ENCODE data around the gene CLEC4C. TPM values are rescaled to one million over a fixed set of nuclear protein-coding genes. Genes with fewer than 3 reads are reported as not detected.

The CLEC4C gene
- total and polyA plus RNA-seq, 2 experiments from 2014 or later = not detected

- H3K4me3 ChIP-seq = no peak overlapping the region
- H3K4me1 ChIP-seq (ENCODE audit: insufficient read depth) = peaks cover 11% of the 10 kb centered on the region
- TF ChIP-seq JUNB (IDR thresholded peaks at IDR 0.05; ENCODE audit: unreplicated experiment) (no peak), CREB1 (CRISPR knock-in tag; IDR thresholded peaks at IDR 0.05; ENCODE audit: low read depth) (no peak), EZH2 (IDR thresholded peaks at IDR 0.05; ENCODE audit: low read depth, unreplicated experiment) (no peak), NANOG (IDR thresholded peaks at IDR 0.05; ENCODE audit: borderline replicate concordance) (no peak), POLR2AphosphoS5 (IDR thresholded peaks at IDR 0.05; ENCODE audit: low read depth) (no peak), ZNF331 (CRISPR knock-in tag; IDR thresholded peaks at IDR 0.05; ENCODE audit: low read depth) (no peak), CTCF (conservative IDR thresholded peaks at IDR 0.05; ENCODE audit: low read depth in 2 of 2) (no peak), ZNF114 (CRISPR knock-in tag; IDR thresholded peaks at IDR 0.05) (no peak)
- TF ChIP-seq, protein P1, sequence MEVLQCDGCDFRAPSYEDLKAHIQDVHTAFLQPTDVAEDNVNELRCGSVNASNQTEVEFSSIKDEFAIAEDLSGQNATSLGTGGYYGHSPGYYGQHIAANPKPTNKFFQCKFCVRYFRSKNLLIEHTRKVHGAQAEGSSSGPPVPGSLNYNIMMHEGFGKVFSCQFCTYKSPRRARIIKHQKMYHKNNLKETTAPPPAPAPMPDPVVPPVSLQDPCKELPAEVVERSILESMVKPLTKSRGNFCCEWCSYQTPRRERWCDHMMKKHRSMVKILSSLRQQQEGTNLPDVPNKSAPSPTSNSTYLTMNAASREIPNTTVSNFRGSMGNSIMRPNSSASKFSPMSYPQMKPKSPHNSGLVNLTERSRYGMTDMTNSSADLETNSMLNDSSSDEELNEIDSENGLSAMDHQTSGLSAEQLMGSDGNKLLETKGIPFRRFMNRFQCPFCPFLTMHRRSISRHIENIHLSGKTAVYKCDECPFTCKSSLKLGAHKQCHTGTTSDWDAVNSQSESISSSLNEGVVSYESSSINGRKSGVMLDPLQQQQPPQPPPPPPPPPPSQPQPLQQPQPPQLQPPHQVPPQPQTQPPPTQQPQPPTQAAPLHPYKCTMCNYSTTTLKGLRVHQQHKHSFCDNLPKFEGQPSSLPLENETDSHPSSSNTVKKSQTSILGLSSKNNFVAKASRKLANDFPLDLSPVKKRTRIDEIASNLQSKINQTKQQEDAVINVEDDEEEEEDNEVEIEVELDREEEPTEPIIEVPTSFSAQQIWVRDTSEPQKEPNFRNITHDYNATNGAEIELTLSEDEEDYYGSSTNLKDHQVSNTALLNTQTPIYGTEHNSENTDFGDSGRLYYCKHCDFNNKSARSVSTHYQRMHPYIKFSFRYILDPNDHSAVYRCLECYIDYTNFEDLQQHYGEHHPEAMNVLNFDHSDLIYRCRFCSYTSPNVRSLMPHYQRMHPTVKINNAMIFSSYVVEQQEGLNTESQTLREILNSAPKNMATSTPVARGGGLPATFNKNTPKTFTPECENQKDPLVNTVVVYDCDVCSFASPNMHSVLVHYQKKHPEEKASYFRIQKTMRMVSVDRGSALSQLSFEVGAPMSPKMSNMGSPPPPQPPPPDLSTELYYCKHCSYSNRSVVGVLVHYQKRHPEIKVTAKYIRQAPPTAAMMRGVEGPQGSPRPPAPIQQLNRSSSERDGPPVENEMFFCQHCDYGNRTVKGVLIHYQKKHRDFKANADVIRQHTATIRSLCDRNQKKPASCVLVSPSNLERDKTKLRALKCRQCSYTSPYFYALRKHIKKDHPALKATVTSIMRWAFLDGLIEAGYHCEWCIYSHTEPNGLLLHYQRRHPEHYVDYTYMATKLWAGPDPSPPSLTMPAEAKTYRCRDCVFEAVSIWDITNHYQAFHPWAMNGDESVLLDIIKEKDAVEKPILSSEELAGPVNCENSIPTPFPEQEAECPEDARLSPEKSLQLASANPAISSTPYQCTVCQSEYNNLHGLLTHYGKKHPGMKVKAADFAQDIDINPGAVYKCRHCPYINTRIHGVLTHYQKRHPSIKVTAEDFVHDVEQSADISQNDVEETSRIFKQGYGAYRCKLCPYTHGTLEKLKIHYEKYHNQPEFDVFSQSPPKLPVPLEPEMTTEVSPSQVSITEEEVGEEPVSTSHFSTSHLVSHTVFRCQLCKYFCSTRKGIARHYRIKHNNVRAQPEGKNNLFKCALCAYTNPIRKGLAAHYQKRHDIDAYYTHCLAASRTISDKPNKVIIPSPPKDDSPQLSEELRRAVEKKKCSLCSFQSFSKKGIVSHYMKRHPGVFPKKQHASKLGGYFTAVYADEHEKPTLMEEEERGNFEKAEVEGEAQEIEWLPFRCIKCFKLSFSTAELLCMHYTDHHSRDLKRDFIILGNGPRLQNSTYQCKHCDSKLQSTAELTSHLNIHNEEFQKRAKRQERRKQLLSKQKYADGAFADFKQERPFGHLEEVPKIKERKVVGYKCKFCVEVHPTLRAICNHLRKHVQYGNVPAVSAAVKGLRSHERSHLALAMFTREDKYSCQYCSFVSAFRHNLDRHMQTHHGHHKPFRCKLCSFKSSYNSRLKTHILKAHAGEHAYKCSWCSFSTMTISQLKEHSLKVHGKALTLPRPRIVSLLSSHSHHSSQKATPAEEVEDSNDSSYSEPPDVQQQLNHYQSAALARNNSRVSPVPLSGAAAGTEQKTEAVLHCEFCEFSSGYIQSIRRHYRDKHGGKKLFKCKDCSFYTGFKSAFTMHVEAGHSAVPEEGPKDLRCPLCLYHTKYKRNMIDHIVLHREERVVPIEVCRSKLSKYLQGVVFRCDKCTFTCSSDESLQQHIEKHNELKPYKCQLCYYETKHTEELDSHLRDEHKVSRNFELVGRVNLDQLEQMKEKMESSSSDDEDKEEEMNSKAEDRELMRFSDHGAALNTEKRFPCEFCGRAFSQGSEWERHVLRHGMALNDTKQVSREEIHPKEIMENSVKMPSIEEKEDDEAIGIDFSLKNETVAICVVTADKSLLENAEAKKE (CRISPR knock-in tag; IDR thresholded peaks at IDR 0.05) = no peak
- TF ChIP-seq, protein P2, sequence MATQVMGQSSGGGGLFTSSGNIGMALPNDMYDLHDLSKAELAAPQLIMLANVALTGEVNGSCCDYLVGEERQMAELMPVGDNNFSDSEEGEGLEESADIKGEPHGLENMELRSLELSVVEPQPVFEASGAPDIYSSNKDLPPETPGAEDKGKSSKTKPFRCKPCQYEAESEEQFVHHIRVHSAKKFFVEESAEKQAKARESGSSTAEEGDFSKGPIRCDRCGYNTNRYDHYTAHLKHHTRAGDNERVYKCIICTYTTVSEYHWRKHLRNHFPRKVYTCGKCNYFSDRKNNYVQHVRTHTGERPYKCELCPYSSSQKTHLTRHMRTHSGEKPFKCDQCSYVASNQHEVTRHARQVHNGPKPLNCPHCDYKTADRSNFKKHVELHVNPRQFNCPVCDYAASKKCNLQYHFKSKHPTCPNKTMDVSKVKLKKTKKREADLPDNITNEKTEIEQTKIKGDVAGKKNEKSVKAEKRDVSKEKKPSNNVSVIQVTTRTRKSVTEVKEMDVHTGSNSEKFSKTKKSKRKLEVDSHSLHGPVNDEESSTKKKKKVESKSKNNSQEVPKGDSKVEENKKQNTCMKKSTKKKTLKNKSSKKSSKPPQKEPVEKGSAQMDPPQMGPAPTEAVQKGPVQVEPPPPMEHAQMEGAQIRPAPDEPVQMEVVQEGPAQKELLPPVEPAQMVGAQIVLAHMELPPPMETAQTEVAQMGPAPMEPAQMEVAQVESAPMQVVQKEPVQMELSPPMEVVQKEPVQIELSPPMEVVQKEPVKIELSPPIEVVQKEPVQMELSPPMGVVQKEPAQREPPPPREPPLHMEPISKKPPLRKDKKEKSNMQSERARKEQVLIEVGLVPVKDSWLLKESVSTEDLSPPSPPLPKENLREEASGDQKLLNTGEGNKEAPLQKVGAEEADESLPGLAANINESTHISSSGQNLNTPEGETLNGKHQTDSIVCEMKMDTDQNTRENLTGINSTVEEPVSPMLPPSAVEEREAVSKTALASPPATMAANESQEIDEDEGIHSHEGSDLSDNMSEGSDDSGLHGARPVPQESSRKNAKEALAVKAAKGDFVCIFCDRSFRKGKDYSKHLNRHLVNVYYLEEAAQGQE (IDR thresholded peaks at IDR 0.05; ENCODE audit: unreplicated experiment) = no peak
- H3K27ac ChIP-seq (ENCODE audit: low read depth) = no peak overlapping the region
- H3K4me2 ChIP-seq = no peak overlapping the region
- H3F3A ChIP-seq (replicated peaks; ENCODE audit: low read depth) = no peaks in the 10 kb centered on the region
- no peaks in the 10 kb centered on the region for H3K36me3 ChIP-seq (ENCODE audit: insufficient read depth)
- H3K27ac Mint-ChIP-seq = no peak overlapping the region
- peaks cover 8% of the 10 kb centered on the region for H3K36me3 Mint-ChIP-seq (ENCODE audit: low read depth)
- no peaks in the 10 kb centered on the region for H3K79me2 ChIP-seq (replicated peaks; ENCODE audit: insufficient read depth)
- no peak overlapping the region for H2AFZ ChIP-seq
- no peaks in the 10 kb centered on the region for H3K27me3 Mint-ChIP-seq (ENCODE audit: insufficient read depth, low read depth, poor library complexity)
- no peaks in the 10 kb centered on the region for H3K27me3 ChIP-seq (ENCODE audit: insufficient read depth)
- ATAC-seq (no peak), DNase-seq (ENCODE audit: low spot score) (no peak)
- H3K4me3 Mint-ChIP-seq = no peak overlapping the region
- peaks cover 16% of the 10 kb centered on the region for H3K4me1 Mint-ChIP-seq
- H4K20me1 ChIP-seq (replicated peaks; ENCODE audit: insufficient read depth) = no peaks in the 10 kb centered on the region
- H3K9me3 Mint-ChIP-seq = no peaks in the 10 kb centered on the region; the same call in 2 of the 3 replicates
- no peaks in the 10 kb centered on the region for H3K9me2 ChIP-seq (ENCODE audit: insufficient read depth)
These were observed 17.4 kb downstream of the CLEC4C start for GRCh38 chr12:7729746-7730145.
